SKM-1 (cell line): Measurements from ENCODE around the gene CIB2.

ENCODE experiments used
- DNase-seq: peaks from one replicate; lab custom pipeline; 2025; ENCODE audit not compliant: unreplicated experiment; lab: John Stamatoyannopoulos, UW

Gene CIB2

GRCh38 chr15:78109156-78109555 lies 22.1 kb downstream of the CIB2 start:
- no peak for DNase-seq

GRCh38 chr15:78108300-78109084 lies 22.8 kb downstream of the CIB2 start:
- peak; percentile 78 for DNase-seq

GRCh38 chr15:78107471-78107870 lies 23.8 kb downstream of the CIB2 start:
- no peak for DNase-seq

- no peak for DNase-seq
Observed at GRCh38 chr15:78105476-78106241, 25.6 kb downstream of the CIB2 start.

GRCh38 chr15:78104566-78105475 lies 26.4 kb downstream of the CIB2 start:
- no peak for DNase-seq

GRCh38 chr15:78104119-78104479 lies 27.1 kb downstream of the CIB2 start:
- no peak for DNase-seq

- DNase-seq, result peak; percentile 28
Observed at GRCh38 chr15:78103406-78104118, 27.7 kb downstream of the CIB2 start.

- DNase-seq, result no peak
Observed at GRCh38 chr15:78102741-78103140, 28.5 kb downstream of the CIB2 start.

- DNase-seq, result no peak
Observed at GRCh38 chr15:78102211-78102610, 29.0 kb downstream of the CIB2 start.

GRCh38 chr15:78101423-78102105 lies 29.7 kb downstream of the CIB2 start:
- DNase-seq, result no peak

- DNase-seq, result no peak
Observed at GRCh38 chr15:78100886-78101285, 30.4 kb downstream of the CIB2 start.

GRCh38 chr15:78098131-78098755 lies 33.0 kb downstream of the CIB2 start:
- DNase-seq, result no peak

GRCh38 chr15:78097667-78098066 lies 33.6 kb downstream of the CIB2 start:
- DNase-seq, result no peak

GRCh38 chr15:78093242-78094020 lies 37.8 kb downstream of the CIB2 start:
- no peak for DNase-seq

GRCh38 chr15:78092261-78093041 lies 38.8 kb downstream of the CIB2 start, which contains the start of gene SH2D7:
TSS of gene SH2D7 (plus strand) at chr15:78092561. CDS start at chr15:78092585, 24 bp downstream.
- DNase-seq, result no peak

GRCh38 chr15:78090422-78091063 lies 40.7 kb downstream of the CIB2 start:
- no peak for DNase-seq

GRCh38 chr15:78088773-78089080 lies 42.5 kb downstream of the CIB2 start:
- DNase-seq, result no peak
